Skeletal muscle tissue (tissue), 4 donors: ENCODE results near the gene SERGEF. TPM values are rescaled to one million over a fixed set of nuclear protein-coding genes. Genes with fewer than 3 reads are reported as not detected.

Source experiments
- H3K27ac ChIP-seq: one replicate; pipeline ENCODE4 v1.7.0; 2013; ENCODE audit warnings: mild to moderate bottlenecking, low read depth, low read length, inconsistent platforms
- H3K27me3 ChIP-seq, 3 donors: one replicate each; pipeline ENCODE4 v1.7.0; 2013; ENCODE audit warnings: low read length in 3 of 3; ENCODE audit not compliant: control insufficient read depth in 3 of 3, insufficient read depth in 3 of 3
- H3K36me3 ChIP-seq, 3 donors: one replicate each; pipeline ENCODE4 v1.7.0; 2013; ENCODE audit warnings: low read length in 3 of 3; ENCODE audit not compliant: control insufficient read depth in 3 of 3, insufficient read depth in 3 of 3
- H3K4me1 ChIP-seq, 3 donors: one replicate each; pipeline ENCODE4 v1.7.0; 2013; ENCODE audit warnings: low read length in 3 of 3, mild to moderate bottlenecking in 3 of 3; ENCODE audit not compliant: control insufficient read depth in 3 of 3, insufficient read depth in 3 of 3
- H3K4me3 ChIP-seq, 3 donors: one replicate each; pipeline ENCODE4 v1.7.0; 2013; ENCODE audit warnings: low read length in 3 of 3
- H3K9ac ChIP-seq, 3 donors: one replicate each; pipeline ENCODE4 v1.7.0; 2013; ENCODE audit warnings: low read length in 3 of 3, mild to moderate bottlenecking in 3 of 3, moderate library complexity in 2 of 3, low read depth in 1 of 3
- H3K9me3 ChIP-seq, 3 donors: one replicate each; pipeline ENCODE4 v1.7.0; 2013; ENCODE audit warnings: low read length in 3 of 3; ENCODE audit not compliant: control insufficient read depth in 3 of 3
- total RNA-seq: library from RNA; depleted of rRNA; stranded (reverse); fragments of >200 nt; gene quantifications from one replicate; pipeline ENCODE4 v1.2.3, GENCODE V29; 2014
- donor health status: Osteomylitis.

The SERGEF gene
- total RNA-seq, 1 donor from 2014 or later = 16.2 TPM

GRCh38 chr11:17778956-17779860, 233.6 kb downstream of the SERGEF start:
- Histone ChIP-seq H3K9me3 (no peaks in the 10 kb centered on the region), H3K27me3 (no peaks in the 10 kb centered on the region), H3K36me3 (no peaks in the 10 kb centered on the region), H3K27ac (no peak overlapping the region), H3K4me3 (no peak overlapping the region), H3K4me1 (no peaks in the 10 kb centered on the region), H3K9ac (no peak overlapping the region)

GRCh38 chr11:17778352-17778751, 234.5 kb downstream of the SERGEF start:
- no peak overlapping the region for H3K4me3 ChIP-seq
- H3K4me1 ChIP-seq = no peaks in the 10 kb centered on the region
- H3K9ac ChIP-seq = no peak overlapping the region
- no peaks in the 10 kb centered on the region for H3K36me3 ChIP-seq
- H3K27ac ChIP-seq = no peak overlapping the region
- no peaks in the 10 kb centered on the region for H3K9me3 ChIP-seq
- H3K27me3 ChIP-seq = no peaks in the 10 kb centered on the region

- H3K4me3 ChIP-seq = no peak overlapping the region
- H3K27me3 ChIP-seq = no peaks in the 10 kb centered on the region
- no peaks in the 10 kb centered on the region for H3K9me3 ChIP-seq
- no peaks in the 10 kb centered on the region for H3K4me1 ChIP-seq
- no peaks in the 10 kb centered on the region for H3K36me3 ChIP-seq
- H3K27ac ChIP-seq = no peak overlapping the region
- no peak overlapping the region for H3K9ac ChIP-seq
Measured at GRCh38 chr11:17777738-17778091, 235.1 kb downstream of the SERGEF start.

GRCh38 chr11:17777086-17777737, 235.6 kb downstream of the SERGEF start:
- H3K9me3 ChIP-seq = no peaks in the 10 kb centered on the region
- no peak overlapping the region for H3K4me3 ChIP-seq
- no peaks in the 10 kb centered on the region for H3K27me3 ChIP-seq
- H3K4me1 ChIP-seq = no peaks in the 10 kb centered on the region
- H3K27ac ChIP-seq = no peak overlapping the region
- H3K9ac ChIP-seq = no peak overlapping the region
- H3K36me3 ChIP-seq = no peaks in the 10 kb centered on the region

GRCh38 chr11:17776212-17776875, 236.5 kb downstream of the SERGEF start:
- Histone ChIP-seq H3K36me3 (no peaks in the 10 kb centered on the region), H3K27ac (no peak overlapping the region), H3K9ac (no peak overlapping the region), H3K27me3 (no peaks in the 10 kb centered on the region), H3K9me3 (no peaks in the 10 kb centered on the region), H3K4me3 (no peak overlapping the region), H3K4me1 (no peaks in the 10 kb centered on the region)

- H3K9ac ChIP-seq = no peak overlapping the region
- no peaks in the 10 kb centered on the region for H3K36me3 ChIP-seq
- no peak overlapping the region for H3K27ac ChIP-seq
- no peaks in the 10 kb centered on the region for H3K9me3 ChIP-seq
- H3K4me3 ChIP-seq = no peak overlapping the region
- H3K27me3 ChIP-seq = no peaks in the 10 kb centered on the region
- H3K4me1 ChIP-seq = no peaks in the 10 kb centered on the region
Measured at GRCh38 chr11:17775507-17776211, 237.2 kb downstream of the SERGEF start.

GRCh38 chr11:17775035-17775348, 237.9 kb downstream of the SERGEF start:
- H3K9ac ChIP-seq = no peak overlapping the region
- H3K36me3 ChIP-seq = no peaks in the 10 kb centered on the region
- no peaks in the 10 kb centered on the region for H3K9me3 ChIP-seq
- H3K27ac ChIP-seq = no peak overlapping the region
- no peaks in the 10 kb centered on the region for H3K27me3 ChIP-seq
- no peak overlapping the region for H3K4me3 ChIP-seq
- H3K4me1 ChIP-seq = peaks cover 0 to 2% (median 0%) of the 10 kb centered on the region in 3 donors

- Histone ChIP-seq H3K9ac (no peak overlapping the region), H3K9me3 (no peaks in the 10 kb centered on the region), H3K4me1 (peaks cover 0 to 3% (median 0%) of the 10 kb centered on the region in 3 donors), H3K36me3 (no peaks in the 10 kb centered on the region), H3K27me3 (no peaks in the 10 kb centered on the region), H3K27ac (no peak overlapping the region), H3K4me3 (no peak overlapping the region)
Measured at GRCh38 chr11:17774232-17775034, 238.4 kb downstream of the SERGEF start.

- Histone ChIP-seq H3K4me1 (peaks cover 0 to 3% (median 0%) of the 10 kb centered on the region in 3 donors), H3K4me3 (no peak overlapping the region), H3K9ac (no peak overlapping the region), H3K27me3 (no peaks in the 10 kb centered on the region), H3K9me3 (no peaks in the 10 kb centered on the region), H3K27ac (no peak overlapping the region), H3K36me3 (no peaks in the 10 kb centered on the region)
Measured at GRCh38 chr11:17773674-17774073, 239.2 kb downstream of the SERGEF start.
